ENCODE results near the gene TBXAS1. TPM values are rescaled to one million over a fixed set of nuclear protein-coding genes. Genes with fewer than 3 reads are reported as not detected.

The TBXAS1 gene
- total RNA-seq, 1 experiment from 2014 or later, result not detected

DNA sequence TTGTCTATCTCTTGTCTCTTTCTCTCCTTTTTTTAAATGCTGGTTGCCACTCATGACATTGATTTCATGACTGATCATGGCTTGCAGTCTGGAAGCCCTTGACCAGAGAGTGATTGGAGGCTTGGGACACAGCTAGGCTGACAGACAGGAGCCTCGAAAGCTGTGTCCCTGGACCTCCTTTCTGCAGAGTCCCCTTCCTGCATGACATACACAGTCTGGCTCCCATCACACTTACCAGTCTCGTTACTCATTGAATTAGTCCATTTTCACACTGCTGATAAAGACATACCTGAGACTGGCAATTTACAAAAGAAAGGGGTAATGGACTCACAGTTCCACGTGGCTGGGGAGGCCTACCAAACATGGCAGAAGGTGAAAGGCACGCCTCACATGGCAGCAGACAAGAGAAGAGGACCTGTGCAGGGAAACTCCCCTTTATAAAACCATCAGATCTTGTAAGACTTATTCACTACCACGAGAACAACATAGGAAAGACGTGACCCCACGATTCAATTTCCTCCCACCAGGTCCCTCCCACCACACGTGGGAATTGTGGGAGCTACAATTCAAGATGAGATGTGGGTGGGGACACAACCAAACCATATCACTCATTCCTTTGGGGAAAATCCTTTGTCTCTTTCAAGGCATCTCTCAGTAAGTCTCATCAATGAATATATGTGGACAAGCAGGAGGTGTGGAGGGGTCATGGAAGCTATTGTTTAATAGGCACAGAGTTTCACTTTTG lies 102.3 kb downstream of the TBXAS1 start:
- in situ Hi-C loops (cut with HindIII; ENCODE audit: low sequenced_read_pairs), result no loop called here

DNA sequence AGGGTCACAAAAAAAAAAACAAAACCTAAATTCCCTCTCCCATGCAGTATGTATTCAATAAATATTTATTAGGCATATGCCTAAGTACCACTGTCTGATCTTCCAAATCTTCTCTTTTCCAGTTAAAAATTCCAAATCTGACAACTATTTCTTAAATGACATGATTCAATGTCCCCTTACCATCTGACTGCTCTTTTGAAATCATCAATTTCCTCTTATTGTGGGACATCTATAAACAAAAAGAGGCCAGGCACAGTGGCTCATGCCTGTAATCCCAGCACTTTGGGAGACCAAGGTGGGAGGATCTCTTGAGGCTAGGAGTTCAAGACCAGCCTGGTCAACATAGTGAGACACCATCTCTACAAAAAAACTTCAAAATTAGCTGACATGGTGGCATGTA lies 103.5 kb downstream of the TBXAS1 start:
- no peak for DNase-seq (ENCODE audit: low spot score)
- in situ Hi-C loops (cut with HindIII; ENCODE audit: low sequenced_read_pairs), result no loop called here

More for the DNA sequence above, 102.3 kb downstream of the TBXAS1 start:
- no peak for DNase-seq (ENCODE audit: low spot score)

GRCh38 chr7:139936760-139937310 lies 107.8 kb downstream of the TBXAS1 start:
- no peak for DNase-seq (ENCODE audit: low spot score)
- in situ Hi-C loops (cut with HindIII; ENCODE audit: low sequenced_read_pairs), result no loop called here

DNA sequence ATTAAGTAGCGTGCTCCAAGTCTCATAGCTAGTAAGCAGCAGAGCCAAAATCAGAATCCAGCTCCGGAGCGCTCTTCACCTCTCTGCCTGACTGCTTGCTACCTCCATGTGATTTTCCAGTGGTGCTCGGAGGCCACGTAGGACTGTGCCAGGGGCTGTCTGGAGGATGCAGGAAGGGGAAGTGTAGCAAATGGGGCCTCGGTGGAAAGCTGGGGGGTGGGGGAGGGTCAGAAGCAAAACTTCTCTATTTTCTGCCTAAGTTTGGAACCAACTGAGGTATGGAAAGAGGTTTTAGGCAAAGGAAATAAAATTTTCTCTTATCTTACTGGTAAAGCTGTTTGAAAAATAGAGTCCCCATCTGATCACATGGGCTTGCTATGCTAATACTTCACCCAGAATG lies 108.7 kb downstream of the TBXAS1 start:
- no peak for DNase-seq (ENCODE audit: low spot score)
- in situ Hi-C loops (cut with HindIII; ENCODE audit: low sequenced_read_pairs), result no loop called here

GRCh38 chr7:139940866-139941265 lies 111.8 kb downstream of the TBXAS1 start:
- in situ Hi-C loops (cut with HindIII; ENCODE audit: low sequenced_read_pairs), result no loop called here
- DNase-seq (ENCODE audit: low spot score), result no peak

DNA sequence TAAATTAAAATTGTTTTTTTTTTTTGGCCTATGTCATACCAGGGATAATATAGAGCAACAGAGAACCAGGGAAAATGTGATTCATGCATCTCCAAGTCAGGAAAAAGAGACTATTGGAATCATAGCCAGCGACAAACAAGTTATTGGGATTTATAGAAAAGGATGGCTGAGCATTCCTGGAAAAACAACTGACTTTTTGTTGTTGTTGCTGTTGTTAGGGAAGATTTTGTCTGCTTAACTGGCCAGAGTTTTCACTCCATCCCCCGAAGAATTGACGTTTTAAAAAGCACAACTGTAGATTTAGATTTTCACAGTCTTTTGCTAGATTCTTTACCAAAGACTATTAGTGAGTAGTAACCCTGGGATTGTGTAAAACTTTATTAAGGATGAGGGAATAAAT lies 112.4 kb downstream of the TBXAS1 start:
- in situ Hi-C loops (cut with HindIII; ENCODE audit: low sequenced_read_pairs), result no loop called here
- no peak for DNase-seq (ENCODE audit: low spot score)

GRCh38 chr7:139941866-139942265 lies 112.8 kb downstream of the TBXAS1 start:
- in situ Hi-C loops (cut with HindIII; ENCODE audit: low sequenced_read_pairs), result no loop called here
- DNase-seq (ENCODE audit: low spot score), result no peak

GRCh38 chr7:139942636-139943035 lies 113.6 kb downstream of the TBXAS1 start:
- in situ Hi-C loops (cut with HindIII; ENCODE audit: low sequenced_read_pairs), result no loop called here
- no peak for DNase-seq (ENCODE audit: low spot score)

DNA sequence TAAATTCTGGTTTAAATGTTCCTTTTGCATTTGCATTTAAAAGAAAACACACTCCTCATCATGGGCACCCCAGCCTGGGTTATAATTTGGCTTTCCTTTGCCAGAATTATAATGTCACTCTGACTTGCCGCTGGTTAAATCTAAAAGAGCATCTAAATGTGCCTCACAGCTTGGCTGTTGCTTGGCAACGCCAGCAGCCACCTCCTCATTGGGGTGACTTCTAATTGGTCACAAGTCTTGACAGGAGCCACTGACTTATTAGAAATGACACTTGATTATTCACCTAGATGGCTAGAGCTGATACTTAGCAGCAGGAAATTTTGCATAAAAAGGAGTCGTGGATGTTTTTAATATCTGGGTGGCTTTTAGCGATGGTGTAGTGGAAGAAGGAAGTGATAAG lies 114.3 kb downstream of the TBXAS1 start:
- no peak for DNase-seq (ENCODE audit: low spot score)
- in situ Hi-C loops (cut with HindIII; ENCODE audit: low sequenced_read_pairs), result no loop called here

GRCh38 chr7:139944248-139944647 lies 115.2 kb downstream of the TBXAS1 start:
- in situ Hi-C loops (cut with HindIII; ENCODE audit: low sequenced_read_pairs), result no loop called here
- DNase-seq (ENCODE audit: low spot score), result no peak

DNA sequence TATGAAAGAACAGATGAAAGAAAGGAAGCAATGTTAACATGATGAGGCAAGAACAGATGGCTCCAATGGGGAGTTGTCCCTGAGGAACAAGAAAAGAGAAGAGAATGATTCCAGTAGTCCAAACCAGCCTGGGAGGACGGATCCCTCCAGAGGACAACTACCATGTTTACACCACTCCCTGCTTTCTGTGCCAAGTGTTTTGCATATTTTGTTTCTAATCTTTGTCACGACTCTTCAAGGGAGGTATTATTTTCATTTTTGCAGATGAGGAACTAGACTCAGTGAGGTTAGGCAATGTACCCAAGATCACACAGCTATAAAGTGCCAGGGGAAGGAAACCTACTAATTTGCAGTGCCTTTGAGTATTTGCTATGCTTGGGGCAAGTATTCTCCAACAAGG lies 117.5 kb downstream of the TBXAS1 start:
- in situ Hi-C loops (cut with HindIII; ENCODE audit: low sequenced_read_pairs), result no loop called here
- no peak for DNase-seq (ENCODE audit: low spot score)

- in situ Hi-C loops (cut with HindIII; ENCODE audit: low sequenced_read_pairs), result no loop called here
- DNase-seq (ENCODE audit: low spot score), result no peak
Measured at GRCh38 chr7:139947021-139947420, 118.0 kb downstream of the TBXAS1 start.

DNA sequence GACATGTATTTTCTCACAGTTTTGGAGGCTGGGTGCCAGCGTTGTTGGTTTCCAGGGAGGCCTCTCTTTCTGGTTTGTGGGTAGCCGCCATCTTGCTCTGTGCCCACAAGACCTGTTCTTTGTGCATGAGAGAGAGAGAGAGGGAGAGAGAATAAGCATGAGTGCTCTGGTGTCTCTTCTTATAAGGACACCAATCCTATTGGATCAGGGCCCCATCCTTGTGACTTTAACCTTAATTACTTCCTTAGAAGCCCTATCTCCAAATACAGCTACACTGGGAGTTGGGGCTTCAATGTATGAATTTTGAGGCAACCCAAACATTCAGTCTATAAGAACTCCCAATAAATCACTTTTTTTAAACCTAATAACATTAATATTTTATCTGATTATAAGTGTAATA lies 119.1 kb downstream of the TBXAS1 start:
- in situ Hi-C loops (cut with HindIII; ENCODE audit: low sequenced_read_pairs), result no loop called here
- no peak for DNase-seq (ENCODE audit: low spot score)

DNA sequence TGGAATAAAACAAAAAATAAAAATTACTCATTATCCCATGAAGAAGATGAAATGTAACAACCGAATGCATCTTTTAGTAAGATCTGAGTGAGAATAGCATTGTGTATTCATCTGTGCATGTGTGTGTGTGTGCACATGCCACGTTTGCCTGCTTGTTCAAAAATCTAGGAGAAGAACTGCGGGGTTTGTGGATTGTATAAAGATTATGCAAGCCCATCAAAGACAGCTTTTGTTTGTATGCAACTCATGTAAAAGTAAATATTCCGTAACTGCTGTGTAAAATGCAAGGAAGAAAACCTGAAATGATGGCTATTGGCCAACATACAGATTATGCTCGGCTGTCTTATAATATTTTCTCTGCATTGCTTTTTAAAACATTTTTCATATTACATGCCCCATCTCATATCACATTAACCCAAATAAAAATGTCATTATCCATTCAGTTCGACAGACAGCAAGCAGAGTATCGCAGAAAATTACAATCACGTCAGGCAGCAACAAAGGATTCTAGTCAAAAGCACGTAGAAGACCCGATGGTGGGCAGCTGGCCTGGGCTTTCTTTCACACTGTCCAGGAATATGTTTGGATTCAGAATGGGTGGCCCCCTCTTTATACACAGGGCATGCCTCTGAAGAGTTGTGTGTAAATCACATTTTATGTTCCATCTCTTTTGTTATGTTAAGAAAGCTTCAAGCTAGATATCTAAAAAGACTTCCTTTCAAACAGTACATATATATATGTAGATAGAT lies 119.7 kb downstream of the TBXAS1 start:
- in situ Hi-C loops (cut with HindIII; ENCODE audit: low sequenced_read_pairs), result no loop called here

DNA sequence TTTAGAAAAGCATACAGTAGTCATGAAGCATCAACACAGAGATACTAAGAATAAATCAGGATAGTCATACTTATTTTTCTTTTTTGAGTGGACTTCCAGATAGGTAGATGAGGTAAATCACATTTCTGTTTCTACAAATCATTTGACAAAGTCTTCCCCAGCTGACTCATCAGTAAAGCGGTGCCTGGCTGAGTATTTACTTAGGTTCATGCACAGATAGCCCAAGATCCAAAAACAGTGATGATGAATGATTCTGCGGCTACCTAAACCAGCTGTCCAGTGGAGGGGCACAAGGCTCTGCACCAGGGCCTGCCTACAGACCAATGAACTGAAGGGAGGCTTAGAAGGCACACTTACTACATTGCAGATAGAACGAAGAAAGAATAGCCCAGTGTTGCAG lies 120.6 kb downstream of the TBXAS1 start:
- in situ Hi-C loops (cut with HindIII; ENCODE audit: low sequenced_read_pairs), result no loop called here
- DNase-seq (ENCODE audit: low spot score), result no peak

More for the DNA sequence above, 119.7 kb downstream of the TBXAS1 start:
- no peak for DNase-seq (ENCODE audit: low spot score)

GRCh38 chr7:139950881-139951525 lies 121.9 kb downstream of the TBXAS1 start:
- no peak for DNase-seq (ENCODE audit: low spot score)
- in situ Hi-C loops (cut with HindIII; ENCODE audit: low sequenced_read_pairs), result no loop called here

DNA sequence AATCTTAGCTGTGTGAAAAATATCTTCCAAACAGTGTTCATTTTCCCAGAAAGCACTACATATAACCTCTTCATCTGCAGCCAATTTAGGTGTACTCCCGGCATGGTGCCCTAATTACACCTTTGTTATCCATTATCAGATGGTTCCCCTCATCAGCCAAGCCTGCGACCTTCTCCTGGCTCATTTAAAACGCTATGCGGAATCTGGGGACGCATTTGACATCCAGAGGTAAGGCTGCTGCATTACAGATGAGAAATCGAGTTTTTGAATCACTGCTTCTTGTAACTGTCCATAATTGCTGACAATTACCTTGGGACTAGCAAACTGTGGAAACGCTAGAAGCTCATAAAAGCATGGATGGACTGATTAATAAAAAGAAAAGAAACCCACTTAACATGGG lies 124.2 kb downstream of the TBXAS1 start:
- no peak for DNase-seq (ENCODE audit: low spot score)
- in situ Hi-C loops (cut with HindIII; ENCODE audit: low sequenced_read_pairs), result no loop called here

DNA sequence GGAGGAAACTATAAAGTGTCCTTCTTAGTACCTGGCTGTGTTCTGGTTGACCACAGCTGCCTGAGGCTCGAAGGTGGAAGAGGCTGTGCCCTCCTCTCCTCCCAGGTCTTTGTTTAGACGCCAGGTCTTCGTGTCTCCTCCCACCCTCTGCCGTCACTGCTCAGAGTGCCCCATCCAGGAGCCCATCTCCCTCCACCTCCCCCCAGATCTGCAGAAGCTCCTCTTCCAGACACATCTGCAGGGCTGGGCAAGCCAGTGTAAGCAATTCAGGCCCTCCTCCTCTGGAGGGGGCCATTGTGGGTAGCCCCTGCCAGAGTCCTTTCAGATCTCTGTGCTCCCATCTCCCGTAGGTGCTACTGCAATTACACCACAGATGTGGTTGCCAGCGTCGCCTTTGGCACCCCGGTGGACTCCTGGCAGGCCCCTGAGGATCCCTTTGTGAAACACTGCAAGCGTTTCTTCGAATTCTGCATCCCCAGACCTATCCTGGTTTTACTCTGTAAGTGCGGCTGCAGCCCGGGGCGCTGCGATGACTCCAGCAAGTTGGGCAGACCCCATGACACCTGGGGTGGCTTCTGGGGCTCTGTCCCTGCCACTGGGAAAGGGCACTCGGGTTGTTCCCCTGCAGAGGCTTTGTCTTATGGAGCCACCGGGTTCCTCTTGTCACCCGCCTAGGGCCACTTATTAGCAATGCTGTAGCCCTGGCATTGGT lies 126.2 kb downstream of the TBXAS1 start:
- DNase-seq (ENCODE audit: low spot score), result no peak
- in situ Hi-C loops (cut with HindIII; ENCODE audit: low sequenced_read_pairs), result no loop called here

DNA sequence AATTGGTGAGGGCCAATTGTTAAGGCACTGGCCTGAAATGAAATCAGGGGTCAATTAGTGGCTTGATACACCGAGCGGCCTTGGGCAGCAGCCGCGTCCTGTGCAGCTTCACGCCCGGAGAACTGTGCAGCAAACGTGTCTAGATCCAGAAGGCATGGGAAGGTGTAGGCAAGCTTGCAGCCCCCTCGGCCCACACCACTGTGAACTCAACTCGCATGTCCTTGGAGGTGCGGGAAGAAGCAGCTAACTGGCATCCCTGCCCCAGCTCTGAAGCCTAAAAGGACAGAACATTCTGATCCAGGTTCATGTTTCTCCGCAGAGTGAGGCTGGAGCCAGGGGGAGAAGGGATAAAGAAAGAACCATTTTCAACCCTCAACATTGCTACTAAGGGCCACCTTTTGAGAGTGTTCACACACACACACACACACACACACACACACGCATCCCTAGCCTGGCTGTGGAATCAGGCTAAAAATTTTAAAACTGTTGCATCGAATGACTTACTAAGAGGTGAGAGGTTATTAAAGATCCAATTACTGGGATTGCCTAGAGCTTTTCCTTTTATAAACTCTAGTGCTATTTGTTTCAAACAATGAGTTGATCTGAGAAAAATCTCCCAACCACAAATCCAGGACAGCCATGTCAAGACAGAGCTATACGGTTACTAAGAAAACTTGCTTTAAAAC lies 129.7 kb downstream of the TBXAS1 start:
- in situ Hi-C loops (cut with HindIII; ENCODE audit: low sequenced_read_pairs), result no loop called here

More for the DNA sequence above, 129.7 kb downstream of the TBXAS1 start:
- no peak for DNase-seq (ENCODE audit: low spot score)

Data from G401 (cell line).